ENCODE measurements around the gene TJP1. TPM values are rescaled to one million over a fixed set of nuclear protein-coding genes. Genes with fewer than 3 reads are reported as not detected.

The TJP1 gene
- total and polyA plus RNA-seq, 9 of the 15 experiments (the other 6 are each of a cell fraction or from before 2014, with no cell fraction given): 9.1 to 39.3 (median 28.0) TPM

DNA sequence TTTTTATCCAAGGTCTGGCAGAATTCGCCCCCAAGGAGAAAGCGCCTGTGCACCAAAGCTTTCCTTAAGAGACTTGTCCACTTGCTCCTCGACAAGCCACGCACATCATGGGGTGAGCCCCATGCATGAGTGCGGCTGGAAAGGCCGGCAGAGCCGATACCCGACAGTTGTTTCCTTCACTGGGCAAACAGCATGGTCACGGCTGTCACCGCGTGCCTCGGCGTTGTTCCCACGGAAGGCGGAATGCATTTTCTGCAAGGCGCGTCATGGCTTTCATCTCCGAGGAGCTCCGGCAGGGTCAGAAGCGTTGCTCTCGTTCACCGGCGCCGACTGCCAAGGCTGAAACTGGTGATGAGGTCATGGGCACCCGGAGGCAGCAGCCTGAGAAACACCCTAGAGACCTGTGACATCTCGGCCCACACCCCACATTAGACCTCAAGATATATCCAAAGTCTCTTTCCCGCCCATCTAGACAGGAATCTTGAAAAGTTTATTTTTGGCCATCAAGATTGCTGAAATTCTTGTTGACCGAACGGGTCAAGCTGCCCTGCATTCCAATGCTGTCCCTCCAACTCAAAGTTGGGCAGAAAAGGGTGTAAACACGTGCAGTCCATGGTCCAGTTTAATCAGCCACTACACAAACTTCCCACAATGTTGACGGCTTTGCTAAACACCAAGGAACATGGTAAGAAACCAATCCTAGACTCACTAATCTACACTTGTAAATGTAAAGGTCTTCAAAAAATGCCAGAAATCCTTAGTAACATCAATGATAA lies 604 bp upstream of the TJP1 start (continued):
- TF ChIP-seq NR2C2 (CRISPR knock-in tag; IDR thresholded peaks at IDR 0.05) (no peak), NR2C2 (tag; IDR thresholded peaks at IDR 0.05) (no peak), TAF9B (IDR thresholded peaks at IDR 0.05; ENCODE audit: partially characterized antibody) (no peak), TEAD4 (IDR thresholded peaks at IDR 0.05; ENCODE audit: low read length) (no peak), TEAD4 (CRISPR knock-in tag; IDR thresholded peaks at IDR 0.05; ENCODE audit: borderline replicate concordance) (no peak), ZNF12 (CRISPR knock-in tag; IDR thresholded peaks at IDR 0.05) (no peak), PPARD (CRISPR knock-in tag; IDR thresholded peaks at IDR 0.05) (no peak), CREB1 (IDR thresholded peaks at IDR 0.05) (no peak), CREB1 (CRISPR knock-in tag; IDR thresholded peaks at IDR 0.05) (peak; percentile 7; the same call in 1 of the 2 replicates), RBM34 (IDR thresholded peaks at IDR 0.05; ENCODE audit: borderline replicate concordance, insufficient read depth, low read length) (no peak), TAF1 (IDR thresholded peaks at IDR 0.05; ENCODE audit: control insufficient read depth, extremely low read depth, insufficient read depth, low read length, severe bottlenecking) (no peak), ZNF707 (CRISPR knock-in tag; conservative IDR thresholded peaks at IDR 0.05) (no peak), TCFL5 (CRISPR knock-in tag; conservative IDR thresholded peaks at IDR 0.05) (no peak), FOXP1 (CRISPR knock-in tag; IDR thresholded peaks at IDR 0.05) (0 out of 2 replicates have a peak, but pooled peaks have one; percentile 27), ARID1B (IDR thresholded peaks at IDR 0.05) (no peak), STAT5A (IDR thresholded peaks at IDR 0.05; ENCODE audit: borderline replicate concordance, low read length) (no peak)
- TF ChIP-seq, protein P1, sequence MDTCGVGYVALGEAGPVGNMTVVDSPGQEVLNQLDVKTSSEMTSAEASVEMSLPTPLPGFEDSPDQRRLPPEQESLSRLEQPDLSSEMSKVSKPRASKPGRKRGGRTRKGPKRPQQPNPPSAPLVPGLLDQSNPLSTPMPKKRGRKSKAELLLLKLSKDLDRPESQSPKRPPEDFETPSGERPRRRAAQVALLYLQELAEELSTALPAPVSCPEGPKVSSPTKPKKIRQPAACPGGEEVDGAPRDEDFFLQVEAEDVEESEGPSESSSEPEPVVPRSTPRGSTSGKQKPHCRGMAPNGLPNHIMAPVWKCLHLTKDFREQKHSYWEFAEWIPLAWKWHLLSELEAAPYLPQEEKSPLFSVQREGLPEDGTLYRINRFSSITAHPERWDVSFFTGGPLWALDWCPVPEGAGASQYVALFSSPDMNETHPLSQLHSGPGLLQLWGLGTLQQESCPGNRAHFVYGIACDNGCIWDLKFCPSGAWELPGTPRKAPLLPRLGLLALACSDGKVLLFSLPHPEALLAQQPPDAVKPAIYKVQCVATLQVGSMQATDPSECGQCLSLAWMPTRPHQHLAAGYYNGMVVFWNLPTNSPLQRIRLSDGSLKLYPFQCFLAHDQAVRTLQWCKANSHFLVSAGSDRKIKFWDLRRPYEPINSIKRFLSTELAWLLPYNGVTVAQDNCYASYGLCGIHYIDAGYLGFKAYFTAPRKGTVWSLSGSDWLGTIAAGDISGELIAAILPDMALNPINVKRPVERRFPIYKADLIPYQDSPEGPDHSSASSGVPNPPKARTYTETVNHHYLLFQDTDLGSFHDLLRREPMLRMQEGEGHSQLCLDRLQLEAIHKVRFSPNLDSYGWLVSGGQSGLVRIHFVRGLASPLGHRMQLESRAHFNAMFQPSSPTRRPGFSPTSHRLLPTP (IDR thresholded peaks at IDR 0.05; ENCODE audit: borderline replicate concordance, extremely low read depth, insufficient read length): no peak
- TF ChIP-seq, protein P2, sequence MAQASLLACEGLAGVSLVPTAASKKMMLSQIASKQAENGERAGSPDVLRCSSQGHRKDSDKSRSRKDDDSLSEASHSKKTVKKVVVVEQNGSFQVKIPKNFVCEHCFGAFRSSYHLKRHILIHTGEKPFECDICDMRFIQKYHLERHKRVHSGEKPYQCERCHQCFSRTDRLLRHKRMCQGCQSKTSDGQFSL (CRISPR knock-in tag; IDR thresholded peaks at IDR 0.05): no peak
- TF ChIP-seq, protein P2 (tag; IDR thresholded peaks at IDR 0.05): no peak
- TF ChIP-seq, protein P3, sequence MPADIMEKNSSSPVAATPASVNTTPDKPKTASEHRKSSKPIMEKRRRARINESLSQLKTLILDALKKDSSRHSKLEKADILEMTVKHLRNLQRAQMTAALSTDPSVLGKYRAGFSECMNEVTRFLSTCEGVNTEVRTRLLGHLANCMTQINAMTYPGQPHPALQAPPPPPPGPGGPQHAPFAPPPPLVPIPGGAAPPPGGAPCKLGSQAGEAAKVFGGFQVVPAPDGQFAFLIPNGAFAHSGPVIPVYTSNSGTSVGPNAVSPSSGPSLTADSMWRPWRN (IDR thresholded peaks at IDR 0.05; ENCODE audit: low read depth): no peak
- TF ChIP-seq, protein P4, sequence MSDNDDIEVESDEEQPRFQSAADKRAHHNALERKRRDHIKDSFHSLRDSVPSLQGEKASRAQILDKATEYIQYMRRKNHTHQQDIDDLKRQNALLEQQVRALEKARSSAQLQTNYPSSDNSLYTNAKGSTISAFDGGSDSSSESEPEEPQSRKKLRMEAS (CRISPR knock-in tag; IDR thresholded peaks at IDR 0.05): peak; percentile 45
